SK-N-MC (cell line): ENCODE results near the gene MRPL20.
"Not testable (repeated sequence)": the region's sequence is repeated elsewhere in the genome, so short reads cannot be mapped to it uniquely, and the experiment has no call there.

ENCODE experiments used
- EZH2 ChIP-seq: fragments of 200-600 bp; sonication (generic); IDR thresholded peaks from one replicate; pipeline ENCODE4 v1.6.1; 2017; ENCODE audit warnings: antibody characterized with exemption
- POLR2AphosphoS5 ChIP-seq: IDR thresholded peaks from 2 replicates; pipeline ENCODE4 v1.6.1; 2012; ENCODE audit warnings: mild to moderate bottlenecking, low read depth, low read length, borderline replicate concordance

- not testable (repeated sequence) for TF ChIP-seq EZH2, POLR2AphosphoS5
Measured at GRCh38 chr1:1370094-1370493, 37.0 kb downstream of the MRPL20 start.
